Endothelial cell (in vitro differentiated cells): ENCODE data around the gene TAMALIN. TPM values are rescaled to one million over a fixed set of nuclear protein-coding genes. Genes with fewer than 3 reads are reported as not detected.

Experiments used
- DNase-seq: peaks from one replicate; pipeline ENCODE4 v3.0.0; 2021; ENCODE audit warnings: low spot score
- H3K27ac Mint-ChIP-seq: one replicate; pipeline ENCODE4 v1.8.0; 2021; ENCODE audit warnings: mixed read lengths, inconsistent platforms; ENCODE audit not compliant: unreplicated experiment
- H3K27me3 Mint-ChIP-seq: one replicate; pipeline ENCODE4 v1.8.0; 2021; ENCODE audit warnings: mild to moderate bottlenecking, moderate library complexity, mixed read lengths, inconsistent platforms; ENCODE audit not compliant: unreplicated experiment
- H3K36me3 Mint-ChIP-seq: one replicate; pipeline ENCODE4 v1.8.0; 2021; ENCODE audit warnings: mild to moderate bottlenecking, low read depth, mixed read lengths, inconsistent platforms; ENCODE audit not compliant: unreplicated experiment
- H3K4me1 Mint-ChIP-seq: one replicate; pipeline ENCODE4 v1.8.0; 2021; ENCODE audit warnings: mild to moderate bottlenecking, mixed read lengths, inconsistent platforms; ENCODE audit not compliant: unreplicated experiment
- H3K4me3 Mint-ChIP-seq: one replicate; pipeline ENCODE4 v1.8.0; 2021; ENCODE audit warnings: mild to moderate bottlenecking, mixed read lengths, inconsistent platforms; ENCODE audit not compliant: unreplicated experiment
- H3K9me3 Mint-ChIP-seq: one replicate; pipeline ENCODE4 v1.8.0; 2021; ENCODE audit warnings: mixed read lengths, inconsistent platforms; ENCODE audit not compliant: unreplicated experiment
- total RNA-seq: library from RNA; stranded (reverse); fragmentation: NEBNext Ultra II Directional; extraction: Animal tissue kit (Norgen Biotek cat#: 25700); gene quantifications from one replicate; pipeline ENCODE4 v1.2.1, GENCODE V29; 2021; ENCODE audit not compliant: unreplicated experiment
- TF ChIP-seq, protein P1 (sequence below): fragments of 200-600 bp; sonication (generic); IDR thresholded peaks from one replicate; pipeline ENCODE4 v1.5.0; 2021; ENCODE audit warnings: antibody characterized with exemption; ENCODE audit not compliant: unreplicated experiment

Gene TAMALIN
- total RNA-seq, 1 donor from 2014 or later = 29.7 TPM

- H3K27me3 Mint-ChIP-seq = peaks cover 24% of the 10 kb centered on the region
- TF ChIP-seq, protein P1, sequence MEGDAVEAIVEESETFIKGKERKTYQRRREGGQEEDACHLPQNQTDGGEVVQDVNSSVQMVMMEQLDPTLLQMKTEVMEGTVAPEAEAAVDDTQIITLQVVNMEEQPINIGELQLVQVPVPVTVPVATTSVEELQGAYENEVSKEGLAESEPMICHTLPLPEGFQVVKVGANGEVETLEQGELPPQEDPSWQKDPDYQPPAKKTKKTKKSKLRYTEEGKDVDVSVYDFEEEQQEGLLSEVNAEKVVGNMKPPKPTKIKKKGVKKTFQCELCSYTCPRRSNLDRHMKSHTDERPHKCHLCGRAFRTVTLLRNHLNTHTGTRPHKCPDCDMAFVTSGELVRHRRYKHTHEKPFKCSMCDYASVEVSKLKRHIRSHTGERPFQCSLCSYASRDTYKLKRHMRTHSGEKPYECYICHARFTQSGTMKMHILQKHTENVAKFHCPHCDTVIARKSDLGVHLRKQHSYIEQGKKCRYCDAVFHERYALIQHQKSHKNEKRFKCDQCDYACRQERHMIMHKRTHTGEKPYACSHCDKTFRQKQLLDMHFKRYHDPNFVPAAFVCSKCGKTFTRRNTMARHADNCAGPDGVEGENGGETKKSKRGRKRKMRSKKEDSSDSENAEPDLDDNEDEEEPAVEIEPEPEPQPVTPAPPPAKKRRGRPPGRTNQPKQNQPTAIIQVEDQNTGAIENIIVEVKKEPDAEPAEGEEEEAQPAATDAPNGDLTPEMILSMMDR = no peak
Observed at GRCh38 chr12:52033446-52034140, 26.8 kb downstream of the TAMALIN start.

GRCh38 chr12:52035190-52035589 is 28.4 kb downstream of the TAMALIN start:
- no peak for DNase-seq
- TF ChIP-seq, protein P1 = no peak
- peak overlapping the region; percentile 36 for H3K27ac Mint-ChIP-seq
- no peak overlapping the region for H3K4me3 Mint-ChIP-seq
- H3K27me3 Mint-ChIP-seq = peaks cover 32% of the 10 kb centered on the region
- no peaks in the 10 kb centered on the region for H3K36me3 Mint-ChIP-seq
- H3K4me1 Mint-ChIP-seq = peaks cover 24% of the 10 kb centered on the region
- H3K9me3 Mint-ChIP-seq = no peaks in the 10 kb centered on the region

More at GRCh38 chr12:52033446-52034140, 26.8 kb downstream of the TAMALIN start:
- peak overlapping the region; percentile 72 for H3K4me3 Mint-ChIP-seq
- peak overlapping the region; percentile 72 for H3K27ac Mint-ChIP-seq
- no peaks in the 10 kb centered on the region for H3K9me3 Mint-ChIP-seq
- peaks cover 24% of the 10 kb centered on the region for H3K4me1 Mint-ChIP-seq
- H3K36me3 Mint-ChIP-seq = no peaks in the 10 kb centered on the region
- no peak for DNase-seq

- Mint-ChIP-seq H3K36me3 (no peaks in the 10 kb centered on the region), H3K4me1 (peaks cover 24% of the 10 kb centered on the region), H3K27me3 (peaks cover 32% of the 10 kb centered on the region), H3K4me3 (peak overlapping the region; percentile 47), H3K27ac (peak overlapping the region; percentile 50), H3K9me3 (no peaks in the 10 kb centered on the region)
- DNase-seq = no peak
- TF ChIP-seq, protein P1 = no peak
Observed at GRCh38 chr12:52035926-52036325, 29.2 kb downstream of the TAMALIN start.

DNA sequence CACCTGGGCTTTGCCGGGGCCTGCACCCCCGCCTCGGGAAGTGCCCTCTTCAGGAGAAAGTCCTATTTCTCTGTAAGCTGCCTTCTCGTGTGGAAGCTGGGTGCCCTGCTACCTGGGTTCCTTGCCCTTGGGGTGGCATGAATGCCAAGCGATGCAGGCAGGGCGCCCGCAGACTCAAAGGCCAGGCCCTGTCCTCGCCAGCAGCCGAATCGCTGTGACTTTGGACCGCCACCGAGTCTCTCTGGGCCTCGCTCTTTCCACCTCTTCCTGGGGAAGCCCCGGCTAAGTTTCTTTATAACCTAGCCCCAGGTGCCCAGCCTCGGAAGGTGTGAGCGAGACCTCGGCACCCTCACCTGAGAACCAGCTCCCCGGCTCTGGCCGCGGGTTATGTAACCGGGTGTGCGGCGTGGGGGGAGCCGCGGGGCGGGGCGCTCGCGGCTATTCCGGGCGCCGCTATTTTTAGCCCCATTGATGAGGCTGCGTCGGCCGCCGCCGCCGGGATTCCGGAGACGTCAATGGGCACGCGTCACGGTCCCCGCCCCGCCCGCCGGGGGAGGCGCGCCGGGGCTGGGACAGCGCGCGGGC is 29.9 kb downstream of the TAMALIN start:
- Mint-ChIP-seq H3K9me3 (no peaks in the 10 kb centered on the region), H3K4me3 (no peak overlapping the region), H3K36me3 (no peaks in the 10 kb centered on the region), H3K27me3 (peaks cover 33% of the 10 kb centered on the region), H3K4me1 (peaks cover 24% of the 10 kb centered on the region), H3K27ac (no peak overlapping the region)
- TF ChIP-seq, protein P1 = no peak
- DNase-seq = peak; percentile 59

- peaks cover 22% of the 10 kb centered on the region for H3K4me1 Mint-ChIP-seq
- H3K36me3 Mint-ChIP-seq = no peaks in the 10 kb centered on the region
- no peaks in the 10 kb centered on the region for H3K9me3 Mint-ChIP-seq
- DNase-seq = no peak
- H3K27ac Mint-ChIP-seq = no peak overlapping the region
- TF ChIP-seq, protein P1 = no peak
- peaks cover 32% of the 10 kb centered on the region for H3K27me3 Mint-ChIP-seq
- no peak overlapping the region for H3K4me3 Mint-ChIP-seq
Observed at GRCh38 chr12:52037248-52037861, 30.6 kb downstream of the TAMALIN start.
